ENCODE results near the gene BLOC1S1. TPM values are rescaled to one million over a fixed set of nuclear protein-coding genes. Genes with fewer than 3 reads are reported as not detected.

Gene BLOC1S1
- polyA plus RNA-seq, 1 donor (not counting 4 experiments of a cell fraction or from before 2014, with no cell fraction given): 62.5 TPM

GRCh38 chr12:55727643-55728185 is 11.9 kb downstream of the BLOC1S1 start:
- peaks cover 22% of the 10 kb centered on the region for H3K79me2 ChIP-seq (ENCODE audit: control insufficient read depth, insufficient read depth, low read length)
- peaks cover 20 to 24% of the 10 kb centered on the region in 2 experiments for H3K36me3 ChIP-seq (ENCODE audit: control insufficient read depth in 2 of 2, extremely low read depth in 1 of 2, insufficient read depth in 2 of 2, low read length in 2 of 2)
- peak overlapping the region; percentile 95 for H3K9ac ChIP-seq (ENCODE audit: control insufficient read depth, extremely low read depth, insufficient read depth, low read length)
- TF ChIP-seq CTCF (optimal IDR thresholded peaks at IDR 0.05 in 1 of 3, IDR thresholded peaks at IDR 0.05 in 1 of 3, conservative IDR thresholded peaks at IDR 0.05 in 1 of 3; ENCODE audit: extremely low read depth in 1 of 3, insufficient read depth in 2 of 3, low read length in 3 of 3) (no peak), EZH2 (IDR thresholded peaks at IDR 0.05; ENCODE audit: low read length) (no peak)
- no peaks in the 10 kb centered on the region for H3K27me3 ChIP-seq (ENCODE audit: control insufficient read depth, extremely low read depth, insufficient read depth, low read length)
- H3K4me1 ChIP-seq (ENCODE audit: control insufficient read depth, extremely low read depth, insufficient read depth, low read length): peaks cover 32% of the 10 kb centered on the region
- peak overlapping the region; percentile 74 to 90 (median 83) for H3K4me3 ChIP-seq (ENCODE audit: control insufficient read depth in 2 of 3, extremely low read depth in 1 of 3, insufficient read depth in 2 of 3, low read depth in 1 of 3, low read length in 3 of 3)
- DNase-seq (ENCODE audit: low read depth, low spot score) (no peak), FAIRE-seq (no peak)
- H2AFZ ChIP-seq (ENCODE audit: control insufficient read depth, low read length): no peak overlapping the region
- H4K20me1 ChIP-seq (ENCODE audit: control insufficient read depth, extremely low read depth, insufficient read depth, low read length): no peaks in the 10 kb centered on the region
- dilution Hi-C loops (cut with MboI; ENCODE audit: extremely low pct_ligation_motif_present, low sequenced_read_pairs): no loop called here
- H3K9me1 ChIP-seq (ENCODE audit: control insufficient read depth, extremely low read depth, insufficient read depth, low read length): no peaks in the 10 kb centered on the region
- H3K4me2 ChIP-seq (ENCODE audit: control insufficient read depth, extremely low read depth, insufficient read depth, low read depth, low read length): peak overlapping the region; percentile 96
- H3K9me3 ChIP-seq (ENCODE audit: control insufficient read depth, low read depth, low read length): no peaks in the 10 kb centered on the region
- peak overlapping the region; percentile 96 for H3K27ac ChIP-seq (ENCODE audit: control insufficient read depth, insufficient read depth, low read length)

GRCh38 chr12:55728186-55728938 is 12.5 kb downstream of the BLOC1S1 start:
- Histone ChIP-seq H3K4me2 (ENCODE audit: control insufficient read depth, extremely low read depth, insufficient read depth, low read depth, low read length) (peak overlapping the region; percentile 96), H3K27ac (ENCODE audit: control insufficient read depth, insufficient read depth, low read length) (peak overlapping the region; percentile 96), H4K20me1 (ENCODE audit: control insufficient read depth, extremely low read depth, insufficient read depth, low read length) (no peaks in the 10 kb centered on the region), H3K4me3 (ENCODE audit: control insufficient read depth in 2 of 3, extremely low read depth in 1 of 3, insufficient read depth in 2 of 3, low read depth in 1 of 3, low read length in 3 of 3) (peak overlapping the region; percentile 74 to 90 (median 83)), H3K36me3 (ENCODE audit: control insufficient read depth in 2 of 2, extremely low read depth in 1 of 2, insufficient read depth in 2 of 2, low read length in 2 of 2) (peaks cover 20 to 24% of the 10 kb centered on the region in 2 experiments), H3K4me1 (ENCODE audit: control insufficient read depth, extremely low read depth, insufficient read depth, low read length) (peaks cover 32% of the 10 kb centered on the region), H3K9me1 (ENCODE audit: control insufficient read depth, extremely low read depth, insufficient read depth, low read length) (no peaks in the 10 kb centered on the region), H3K79me2 (ENCODE audit: control insufficient read depth, insufficient read depth, low read length) (peaks cover 22% of the 10 kb centered on the region), H3K27me3 (ENCODE audit: control insufficient read depth, extremely low read depth, insufficient read depth, low read length) (no peaks in the 10 kb centered on the region), H3K9me3 (ENCODE audit: control insufficient read depth, low read depth, low read length) (no peaks in the 10 kb centered on the region), H2AFZ (ENCODE audit: control insufficient read depth, low read length) (no peak overlapping the region), H3K9ac (ENCODE audit: control insufficient read depth, extremely low read depth, insufficient read depth, low read length) (peak overlapping the region; percentile 95)
- dilution Hi-C loops (cut with MboI; ENCODE audit: extremely low pct_ligation_motif_present, low sequenced_read_pairs): no loop called here
- DNase-seq (ENCODE audit: low read depth, low spot score) (no peak), FAIRE-seq (no peak)
- TF ChIP-seq CTCF (optimal IDR thresholded peaks at IDR 0.05 in 1 of 3, IDR thresholded peaks at IDR 0.05 in 1 of 3, conservative IDR thresholded peaks at IDR 0.05 in 1 of 3; ENCODE audit: extremely low read depth in 1 of 3, insufficient read depth in 2 of 3, low read length in 3 of 3) (no peak), EZH2 (IDR thresholded peaks at IDR 0.05; ENCODE audit: low read length) (no peak)

Measured in keratinocyte (primary cell).